ENCODE measurements around the gene SPRR1B.

SPRR1B gene

DNA sequence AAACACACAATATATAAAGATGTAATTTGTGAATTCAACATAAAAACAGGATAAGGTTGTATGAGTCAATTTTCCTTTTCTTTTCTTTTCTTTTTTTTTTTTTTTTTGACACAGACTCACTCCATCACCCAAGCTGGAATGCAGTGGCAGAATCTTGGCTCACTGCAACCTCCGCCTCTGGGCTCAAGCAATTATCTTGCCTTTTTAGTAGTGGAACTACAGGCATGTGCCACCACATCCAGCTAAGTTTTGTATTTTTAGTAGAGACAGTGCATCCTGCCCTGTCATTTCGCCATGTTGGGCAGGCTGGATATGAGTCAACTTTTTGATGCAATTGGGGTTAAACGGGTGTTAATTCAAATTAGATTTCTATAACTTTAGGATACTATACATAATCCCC is 50.7 kb downstream of the SPRR1B start:
- ChIA-PET CTCF (no interaction called here), POLR2A (no interaction called here)
- DNase-seq (ENCODE audit: low read depth, low spot score): no peak
- H3K4me3 ChIP-seq (ENCODE audit: low read depth, low read length): no peak overlapping the region
- TF ChIP-seq, protein P1, sequence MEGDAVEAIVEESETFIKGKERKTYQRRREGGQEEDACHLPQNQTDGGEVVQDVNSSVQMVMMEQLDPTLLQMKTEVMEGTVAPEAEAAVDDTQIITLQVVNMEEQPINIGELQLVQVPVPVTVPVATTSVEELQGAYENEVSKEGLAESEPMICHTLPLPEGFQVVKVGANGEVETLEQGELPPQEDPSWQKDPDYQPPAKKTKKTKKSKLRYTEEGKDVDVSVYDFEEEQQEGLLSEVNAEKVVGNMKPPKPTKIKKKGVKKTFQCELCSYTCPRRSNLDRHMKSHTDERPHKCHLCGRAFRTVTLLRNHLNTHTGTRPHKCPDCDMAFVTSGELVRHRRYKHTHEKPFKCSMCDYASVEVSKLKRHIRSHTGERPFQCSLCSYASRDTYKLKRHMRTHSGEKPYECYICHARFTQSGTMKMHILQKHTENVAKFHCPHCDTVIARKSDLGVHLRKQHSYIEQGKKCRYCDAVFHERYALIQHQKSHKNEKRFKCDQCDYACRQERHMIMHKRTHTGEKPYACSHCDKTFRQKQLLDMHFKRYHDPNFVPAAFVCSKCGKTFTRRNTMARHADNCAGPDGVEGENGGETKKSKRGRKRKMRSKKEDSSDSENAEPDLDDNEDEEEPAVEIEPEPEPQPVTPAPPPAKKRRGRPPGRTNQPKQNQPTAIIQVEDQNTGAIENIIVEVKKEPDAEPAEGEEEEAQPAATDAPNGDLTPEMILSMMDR (IDR thresholded peaks at IDR 0.05; ENCODE audit: insufficient read depth, low read length, missing control alignments): no peak
